ENCODE measurements around the gene ANK2.
"Not testable (repeated sequence)": the region's sequence is repeated elsewhere in the genome, so short reads cannot be mapped to it uniquely, and the experiment has no call there.

Gene ANK2

GRCh38 chr4:113052379-113052951 lies 3.0 kb downstream of the ANK2 start:
- DNase-seq (ENCODE audit: low spot score): no peak

- no peak for DNase-seq (ENCODE audit: low spot score)
These were observed 4.4 kb downstream of the ANK2 start for GRCh38 chr4:113053883-113054282.

GRCh38 chr4:113056318-113056717 lies 6.9 kb downstream of the ANK2 start:
- DNase-seq (ENCODE audit: low spot score): no peak

- no peak for DNase-seq (ENCODE audit: low spot score)
These were observed 8.4 kb downstream of the ANK2 start for GRCh38 chr4:113057891-113058290.

GRCh38 chr4:113059449-113060182 lies 10.2 kb downstream of the ANK2 start:
- DNase-seq (ENCODE audit: low spot score): no peak

GRCh38 chr4:113060853-113061252 lies 11.4 kb downstream of the ANK2 start:
- DNase-seq (ENCODE audit: low spot score): no peak

- peak; percentile 85 for DNase-seq (ENCODE audit: low spot score)
These were observed 14.8 kb downstream of the ANK2 start for GRCh38 chr4:113064244-113064643.

- DNase-seq (ENCODE audit: low spot score): no peak
These were observed 16.2 kb downstream of the ANK2 start for GRCh38 chr4:113065629-113066028.

- not testable (repeated sequence) for DNase-seq (ENCODE audit: low spot score)
These were observed 19.3 kb downstream of the ANK2 start for GRCh38 chr4:113068771-113069170.

- no peak for DNase-seq (ENCODE audit: low spot score)
These were observed 19.9 kb downstream of the ANK2 start for GRCh38 chr4:113069212-113069892.

GRCh38 chr4:113070755-113071154 lies 21.3 kb downstream of the ANK2 start:
- no peak for DNase-seq (ENCODE audit: low spot score)

- DNase-seq (ENCODE audit: low spot score): no peak
These were observed 21.8 kb downstream of the ANK2 start for GRCh38 chr4:113071274-113071673.

- no peak for DNase-seq (ENCODE audit: low spot score)
These were observed 22.4 kb downstream of the ANK2 start for GRCh38 chr4:113071805-113072204.

GRCh38 chr4:113073451-113074005 lies 24.1 kb downstream of the ANK2 start:
- DNase-seq (ENCODE audit: low spot score): no peak

GRCh38 chr4:113077575-113077974 lies 28.1 kb downstream of the ANK2 start:
- no peak for DNase-seq (ENCODE audit: low spot score)

GRCh38 chr4:113078066-113078465 lies 28.6 kb downstream of the ANK2 start:
- DNase-seq (ENCODE audit: low spot score): no peak

GRCh38 chr4:113080050-113080449 lies 30.6 kb downstream of the ANK2 start:
- no peak for DNase-seq (ENCODE audit: low spot score)

GRCh38 chr4:113080624-113081023 lies 31.2 kb downstream of the ANK2 start:
- no peak for DNase-seq (ENCODE audit: low spot score)

GRCh38 chr4:113083346-113083745 lies 33.9 kb downstream of the ANK2 start:
- no peak for DNase-seq (ENCODE audit: low spot score)

- no peak for DNase-seq (ENCODE audit: low spot score)
These were observed 36.8 kb downstream of the ANK2 start for GRCh38 chr4:113086172-113086695.

GRCh38 chr4:113088050-113088449 lies 38.6 kb downstream of the ANK2 start:
- no peak for DNase-seq (ENCODE audit: low spot score)

GRCh38 chr4:113090954-113091353 lies 41.5 kb downstream of the ANK2 start:
- no peak for DNase-seq (ENCODE audit: low spot score)

- no peak for DNase-seq (ENCODE audit: low spot score)
These were observed 44.9 kb downstream of the ANK2 start for GRCh38 chr4:113094331-113094730.
